HEK293 (cell line): ENCODE results near the gene FAAH2.
"Not testable (repeated sequence)": the region's sequence is repeated elsewhere in the genome, so short reads cannot be mapped to it uniquely, and the experiment has no call there.

Experiments used
- CTCF ChIA-PET: fragments of 350-600 bp; formaldehyde crosslinking; extraction: SDS; loops from one replicate; lab custom pipeline; 2021; ENCODE audit warnings: antibody characterized with exemption; lab: Yijun Ruan, JAX
- POLR2A ChIA-PET: fragments of 300-600 bp; formaldehyde crosslinking; extraction: SDS; loops from one replicate; lab custom pipeline; 2020; ENCODE audit warnings: antibody characterized with exemption, inconsistent platforms; lab: Yijun Ruan, JAX
- H3K27ac ChIP-seq: fragments of 200-500 bp; sonication (Bioruptor generic); 2 replicates; pipeline ENCODE4 v1.5.1; 2014; ENCODE audit warnings: low read depth, low read length, control low read depth, inconsistent platforms; ENCODE audit errors: extremely low read depth
- H3K36me3 ChIP-seq, 2 experiments: fragments of 200-500 bp in 1 of 2; sonication (Bioruptor generic) in 1 of 2; 1 replicate in 1 of 2; 2 replicates in 1 of 2; pipeline ENCODE4 v1.5.1; 2014 to 2017; ENCODE audit warnings: inconsistent platforms in 2 of 2, low read length in 2 of 2; ENCODE audit not compliant: control insufficient read depth in 2 of 2, insufficient read depth in 1 of 2
- H3K4me1 ChIP-seq: fragments of 200-500 bp; sonication (Bioruptor generic); 2 replicates; pipeline ENCODE4 v1.5.1; 2014; ENCODE audit warnings: mild to moderate bottlenecking, low read length, inconsistent platforms; ENCODE audit not compliant: control insufficient read depth, insufficient read depth
- H3K4me3 ChIP-seq: 2 replicates; pipeline ENCODE4 v1.5.1; 2011; ENCODE audit warnings: low read depth, mild to moderate bottlenecking, control low read depth, low read length, moderate library complexity
- H3K9me3 ChIP-seq: fragments of 200-500 bp; sonication (Bioruptor generic); 2 replicates; pipeline ENCODE4 v1.5.1; 2014; ENCODE audit warnings: low read depth, low read length, inconsistent platforms; ENCODE audit not compliant: control insufficient read depth, insufficient read depth
- GLI2 ChIP-seq: fragments of 450-650 bp; formaldehyde crosslinking; IDR thresholded peaks from 2 replicates; pipeline ENCODE4; 2017; ENCODE audit warnings: missing biosample characterization, missing genetic modification characterization, low read depth, borderline replicate concordance
- HOXC10 ChIP-seq: sonication (generic); formaldehyde crosslinking; IDR thresholded peaks from 2 replicates; pipeline ENCODE4 v1.8.1; 2023; ENCODE audit warnings: mild to moderate bottlenecking, missing genetic modification reagents
- OVOL3 ChIP-seq: fragments of 450-650 bp; formaldehyde crosslinking; IDR thresholded peaks from 2 replicates; pipeline ENCODE4 v1.5.1; 2016; ENCODE audit warnings: missing biosample characterization, missing genetic modification characterization
- REST ChIP-seq: fragments of 450-650 bp; formaldehyde crosslinking; IDR thresholded peaks from 2 replicates; pipeline ENCODE4 v1.5.1; 2016; ENCODE audit warnings: missing biosample characterization, missing genetic modification characterization
- ZBTB49 ChIP-seq: fragments of 450-650 bp; formaldehyde crosslinking; IDR thresholded peaks from 2 replicates; pipeline ENCODE4 v1.5.1; 2016; ENCODE audit warnings: missing biosample characterization, missing genetic modification characterization, low read depth
- ZBTB6 ChIP-seq: fragments of 450-650 bp; formaldehyde crosslinking; IDR thresholded peaks from 2 replicates; pipeline ENCODE4 v1.5.1; 2017; ENCODE audit warnings: missing biosample characterization, missing genetic modification characterization
- ZBTB8A ChIP-seq: fragments of 450-650 bp; formaldehyde crosslinking; IDR thresholded peaks from 2 replicates; pipeline ENCODE4 v1.5.1; 2016; ENCODE audit warnings: missing biosample characterization, missing genetic modification characterization
- ZNF140 ChIP-seq: fragments of 450-650 bp; formaldehyde crosslinking; IDR thresholded peaks from 2 replicates; pipeline ENCODE4 v1.5.1; 2016; ENCODE audit warnings: missing biosample characterization, missing genetic modification characterization
- ZNF184 ChIP-seq: fragments of 450-650 bp; IDR thresholded peaks from 2 replicates; pipeline ENCODE4 v1.5.1; 2018; ENCODE audit warnings: missing biosample characterization, mild to moderate bottlenecking, missing genetic modification characterization
- ZNF211 ChIP-seq: fragments of 450-650 bp; formaldehyde crosslinking; IDR thresholded peaks from 2 replicates; pipeline ENCODE4 v1.5.1; 2016; ENCODE audit warnings: low read depth, missing biosample characterization, missing genetic modification characterization
- ZNF335 ChIP-seq: fragments of 450-650 bp; formaldehyde crosslinking; conservative IDR thresholded peaks from 2 replicates; pipeline ENCODE4 v1.5.1; 2016; ENCODE audit warnings: missing biosample characterization, missing genetic modification characterization
- ZNF449 ChIP-seq: fragments of 450-650 bp; formaldehyde crosslinking; IDR thresholded peaks from 2 replicates; pipeline ENCODE4 v1.5.1; 2017; ENCODE audit warnings: missing biosample characterization, mild to moderate bottlenecking, missing genetic modification characterization, moderate library complexity
- ZNF513 ChIP-seq: fragments of 450-650 bp; IDR thresholded peaks from 2 replicates; pipeline ENCODE4 v1.5.1; 2018; ENCODE audit warnings: missing biosample characterization, missing genetic modification characterization
- ZNF521 ChIP-seq: fragments of 450-650 bp; formaldehyde crosslinking; IDR thresholded peaks from 2 replicates; pipeline ENCODE4 v1.5.1; 2017; ENCODE audit warnings: missing biosample characterization, mild to moderate bottlenecking, missing genetic modification characterization
- ZNF623 ChIP-seq: fragments of 450-650 bp; formaldehyde crosslinking; IDR thresholded peaks from 2 replicates; pipeline ENCODE4 v1.5.1; 2016; ENCODE audit warnings: missing biosample characterization, missing genetic modification characterization
- ZNF658 ChIP-seq: fragments of 450-650 bp; formaldehyde crosslinking; IDR thresholded peaks from 2 replicates; pipeline ENCODE4; 2016; ENCODE audit warnings: missing biosample characterization, missing genetic modification characterization
- ZSCAN23 ChIP-seq: fragments of 450-650 bp; formaldehyde crosslinking; IDR thresholded peaks from 2 replicates; pipeline ENCODE4 v1.5.1; 2016; ENCODE audit warnings: missing biosample characterization, missing genetic modification characterization

Gene FAAH2

GRCh38 chrX:57289089-57289488 is 2.6 kb downstream of the FAAH2 start:
- Histone ChIP-seq H3K4me3 (no peak overlapping the region), H3K27ac (no peak overlapping the region), H3K4me1 (no peaks in the 10 kb centered on the region), H3K9me3 (no peaks in the 10 kb centered on the region), H3K36me3 (peaks cover 0 to 2% of the 10 kb centered on the region in 2 experiments; a peak in 1 of 3 replicates)
- TF ChIP-seq ZBTB6 (tag by site-specific recombination) = no peak
- ChIA-PET POLR2A (no interaction called here), CTCF (no interaction called here)

- no peak overlapping the region for H3K4me3 ChIP-seq
- H3K27ac ChIP-seq = no peak overlapping the region
- TF ChIP-seq ZNF335 (tag by site-specific recombination) (no peak), ZBTB49 (tag by site-specific recombination) (no peak), ZNF521 (no peak), HOXC10 (CRISPR knock-in tag) (no peak), ZNF658 (tag by site-specific recombination) (no peak), OVOL3 (tag by site-specific recombination) (no peak), ZNF449 (tag by site-specific recombination) (no peak), REST (tag by site-specific recombination) (no peak), ZNF513 (tag by site-specific recombination) (no peak), ZBTB8A (tag by site-specific recombination) (no peak), ZSCAN23 (tag by site-specific recombination) (no peak), ZNF140 (tag by site-specific recombination) (no peak), ZNF623 (tag by site-specific recombination) (no peak), ZNF211 (tag by site-specific recombination) (no peak), GLI2 (tag by site-specific recombination) (no peak), ZNF184 (tag by site-specific recombination) (no peak)
- peaks cover 0 to 2% of the 10 kb centered on the region in 2 experiments; a peak in 1 of 3 replicates for H3K36me3 ChIP-seq
- ChIA-PET CTCF (no interaction called here), POLR2A (no interaction called here)
- H3K9me3 ChIP-seq = no peaks in the 10 kb centered on the region
- no peaks in the 10 kb centered on the region for H3K4me1 ChIP-seq
Observed at GRCh38 chrX:57294961-57295360, 8.5 kb downstream of the FAAH2 start.

- H3K9me3 ChIP-seq, H3K4me1 ChIP-seq, POLR2A ChIA-PET, H3K27ac ChIP-seq, H3K4me3 ChIP-seq, CTCF ChIA-PET, H3K36me3 ChIP-seq: not testable (repeated sequence)
Observed at GRCh38 chrX:57295679-57296078, 9.2 kb downstream of the FAAH2 start.
